Gastroesophageal sphincter (tissue), 3 donors: ENCODE results near the gene RYR3.

Experiments
- CTCF ChIP-seq, 4 experiments: fragments of 200-600 bp in 2 of 4; fragments of 450-650 bp in 2 of 4; sonication (generic) in 1 of 4; IDR thresholded peaks; one replicate each; pipeline ENCODE4 v1.5.1; 2017 to 2019; ENCODE audit warnings: antibody characterized with exemption in 4 of 4, mild to moderate bottlenecking in 2 of 4, moderate library complexity in 2 of 4
- EP300 ChIP-seq: sonication (generic); formaldehyde crosslinking; IDR thresholded peaks from one replicate; pipeline ENCODE4 v1.6.1; 2017; ENCODE audit warnings: antibody characterized with exemption, mild to moderate bottlenecking

GRCh38 chr15:33328106-33328505 is 17.3 kb downstream of the RYR3 start:
- TF ChIP-seq EP300 (no peak), CTCF (IDR thresholded peaks at IDR 0.05) (no peak)
